Right lobe of liver (tissue), 4 donors: Measurements from ENCODE around the gene RIPK4.

ENCODE experiments used
- CTCF ChIP-seq, 4 donors: fragments of 200-600 bp in 3 of 4; fragments of 450-650 bp in 1 of 4; IDR thresholded peaks; one replicate each; pipeline versions ENCODE4 v1.5.1 to v1.8.0; 2016 to 2022; ENCODE audit warnings: antibody characterized with exemption in 4 of 4, mild to moderate bottlenecking in 2 of 4
- POLR2A ChIP-seq: fragments of 450-650 bp; IDR thresholded peaks from one replicate; pipeline ENCODE4 v1.6.1; 2017; ENCODE audit warnings: antibody characterized with exemption, mild to moderate bottlenecking
- donor health status: DM: no; HTN: no; CAD: no.
- donor health status: DM: no; HTN: no; CAD: no.
- donor health status: DM: no; HTN: yes; CAD: no.

DNA sequence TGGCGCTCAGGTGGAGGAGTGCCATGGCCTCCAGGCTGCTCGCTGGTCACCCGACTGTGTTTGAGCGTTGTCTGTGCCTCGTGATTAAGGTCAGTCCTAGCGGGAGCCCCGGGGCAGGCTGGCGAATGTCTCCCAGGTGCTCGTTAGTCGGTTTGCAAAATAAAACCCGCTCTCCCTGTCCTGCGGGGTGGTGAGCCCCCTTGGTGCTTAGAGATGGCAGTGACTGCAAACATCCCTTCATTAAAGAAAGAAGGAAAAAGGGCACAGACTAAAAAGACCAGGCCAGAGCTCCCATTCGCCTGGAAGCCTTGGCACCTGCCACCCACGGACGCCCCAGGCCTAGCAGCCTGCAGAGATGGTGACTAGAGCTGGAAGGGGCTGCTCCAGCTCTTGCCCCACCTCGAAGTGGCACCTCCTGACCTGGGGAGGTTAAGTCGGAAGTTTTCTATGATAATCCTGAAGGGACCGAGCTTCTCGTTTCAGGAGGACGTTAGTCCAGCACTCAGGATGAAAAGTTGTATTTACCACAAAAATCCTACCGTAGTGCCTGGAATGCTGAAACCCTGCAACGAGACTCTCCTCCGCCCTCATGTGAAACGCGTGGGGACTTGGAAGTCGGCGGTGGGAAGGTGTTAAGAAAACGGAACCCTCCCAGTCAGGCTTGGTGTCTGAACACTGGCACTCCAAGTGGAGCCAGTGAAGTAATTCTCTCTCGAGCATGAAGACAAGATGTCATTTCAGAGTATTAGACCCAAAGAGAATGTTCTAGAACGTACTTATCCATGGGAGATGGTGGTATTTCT, 24.6 kb downstream of the RIPK4 start:
- no peak for TF ChIP-seq CTCF (IDR thresholded peaks at IDR 0.05)
- no peak for TF ChIP-seq POLR2A
